Medulla oblongata (tissue), 1 donor: ENCODE measurements around the gene GIT1.
A peak's percentile ranks its signal among the peaks of the same experiment; 100 is the strongest.
"Not testable (repeated sequence)": the region's sequence is repeated elsewhere in the genome, so short reads cannot be mapped to it uniquely, and the experiment has no call there.

Experiments
- DNase-seq: peaks from one replicate; pipeline ENCODE4 v3.0.0-alpha.2; 2015; ENCODE audit errors: extremely low spot score

The GIT1 gene

GRCh38 chr17:29567554-29568330 lies 21.7 kb downstream of the GIT1 start:
- DNase-seq = peak; percentile 52

GRCh38 chr17:29567304-29567553 lies 22.2 kb downstream of the GIT1 start:
- no peak for DNase-seq

- DNase-seq = no peak
Observed at GRCh38 chr17:29566473-29567303, 22.8 kb downstream of the GIT1 start, which contains the start of gene ABHD15. ABHD15 (minus strand) TSS chr17:29567037; CDS start chr17:29566966, 71 bp downstream.

- no peak for DNase-seq
Observed at GRCh38 chr17:29565643-29566472, 23.6 kb downstream of the GIT1 start.

GRCh38 chr17:29563816-29564215 lies 25.6 kb downstream of the GIT1 start:
- DNase-seq = no peak

GRCh38 chr17:29562615-29563014 lies 26.8 kb downstream of the GIT1 start:
- no peak for DNase-seq

GRCh38 chr17:29561554-29562517 lies 27.6 kb downstream of the GIT1 start:
- DNase-seq = peak; percentile 60

GRCh38 chr17:29560316-29560715 lies 29.1 kb downstream of the GIT1 start:
- peak; percentile 51 for DNase-seq

GRCh38 chr17:29559640-29560039 lies 29.8 kb downstream of the GIT1 start:
- no peak for DNase-seq

- DNase-seq = not testable (repeated sequence)
Observed at GRCh38 chr17:29558139-29558538, 31.3 kb downstream of the GIT1 start.

GRCh38 chr17:29557739-29558116 lies 31.7 kb downstream of the GIT1 start:
- no peak for DNase-seq

GRCh38 chr17:29557085-29557738 lies 32.2 kb downstream of the GIT1 start:
- DNase-seq = no peak

- DNase-seq = no peak
Observed at GRCh38 chr17:29555840-29556239, 33.6 kb downstream of the GIT1 start.

- DNase-seq = no peak
Observed at GRCh38 chr17:29549177-29549923, 40.1 kb downstream of the GIT1 start.

- DNase-seq = no peak
Observed at GRCh38 chr17:29546830-29547229, 42.6 kb downstream of the GIT1 start.

GRCh38 chr17:29546085-29546484 lies 43.4 kb downstream of the GIT1 start:
- no peak for DNase-seq

- DNase-seq = no peak
Observed at GRCh38 chr17:29544066-29544465, 45.4 kb downstream of the GIT1 start.

GRCh38 chr17:29533976-29534375 lies 55.5 kb downstream of the GIT1 start:
- peak; percentile 30 for DNase-seq

GRCh38 chr17:29526322-29526721 lies 63.1 kb downstream of the GIT1 start:
- no peak for DNase-seq

- no peak for DNase-seq
Observed at GRCh38 chr17:29524692-29525091, 64.8 kb downstream of the GIT1 start.
